ENCODE measurements around the gene SIX5.
"Not testable (repeated sequence)": the region's sequence is repeated elsewhere in the genome, so short reads cannot be mapped to it uniquely, and the experiment has no call there.

Gene SIX5

GRCh38 chr19:45754323-45754722, 14.7 kb downstream of the SIX5 start:
- DNase-seq (ENCODE audit: low read depth), result no peak

- no peak for DNase-seq (ENCODE audit: low read depth)
Measured at GRCh38 chr19:45753548-45753947, 15.5 kb downstream of the SIX5 start.

GRCh38 chr19:45752639-45753038, 16.4 kb downstream of the SIX5 start:
- DNase-seq (ENCODE audit: low read depth), result no peak

- not testable (repeated sequence) for DNase-seq (ENCODE audit: low read depth)
Measured at GRCh38 chr19:45751483-45751882, 17.6 kb downstream of the SIX5 start.

GRCh38 chr19:45747513-45747912, 21.5 kb downstream of the SIX5 start:
- DNase-seq (ENCODE audit: low read depth), result no peak

GRCh38 chr19:45746866-45747265, 22.2 kb downstream of the SIX5 start:
- no peak for DNase-seq (ENCODE audit: low read depth)

- DNase-seq (ENCODE audit: low read depth), result no peak
Measured at GRCh38 chr19:45745606-45746005, 23.4 kb downstream of the SIX5 start.

- DNase-seq (ENCODE audit: low read depth), result no peak
Measured at GRCh38 chr19:45742969-45743368, 26.1 kb downstream of the SIX5 start.

GRCh38 chr19:45739498-45740439, 29.3 kb downstream of the SIX5 start:
- no peak for DNase-seq (ENCODE audit: low read depth)

- no peak for DNase-seq (ENCODE audit: low read depth)
Measured at GRCh38 chr19:45733160-45733810, 35.8 kb downstream of the SIX5 start, which contains the start of gene MEIOSIN. MEIOSIN (plus strand) TSS chr19:45733439; CDS start chr19:45735377, 1,938 bp downstream.

- peak; percentile 89 for DNase-seq (ENCODE audit: low read depth)
Measured at GRCh38 chr19:45730368-45731288, 38.4 kb downstream of the SIX5 start, which contains the start of gene FBXO46. FBXO46 (minus strand) TSS chr19:45730896; CDS start chr19:45713495, 17,401 bp downstream.

GRCh38 chr19:45729800-45730290, 39.2 kb downstream of the SIX5 start:
- DNase-seq (ENCODE audit: low read depth), result no peak

GRCh38 chr19:45728683-45729082, 40.4 kb downstream of the SIX5 start:
- DNase-seq (ENCODE audit: low read depth), result not testable (repeated sequence)

GRCh38 chr19:45720065-45720464, 49.0 kb downstream of the SIX5 start:
- DNase-seq (ENCODE audit: low read depth), result not testable (repeated sequence)

- DNase-seq (ENCODE audit: low read depth), result no peak
Measured at GRCh38 chr19:45717983-45718650, 50.9 kb downstream of the SIX5 start.

- DNase-seq (ENCODE audit: low read depth), result peak; percentile 96
Measured at GRCh38 chr19:45717131-45717982, 51.7 kb downstream of the SIX5 start.

GRCh38 chr19:45716359-45717130, 52.5 kb downstream of the SIX5 start:
- DNase-seq (ENCODE audit: low read depth), result no peak

GRCh38 chr19:45715139-45715538, 53.9 kb downstream of the SIX5 start:
- no peak for DNase-seq (ENCODE audit: low read depth)

Data from T follicular helper cell (primary cell).